Mucosa of stomach (tissue), 1 donor: Measurements from ENCODE around the gene DBT.
A peak's percentile ranks its signal among the peaks of the same experiment; 100 is the strongest.
"Not testable (repeated sequence)": the region's sequence is repeated elsewhere in the genome, so short reads cannot be mapped to it uniquely, and the experiment has no call there.

Source experiments
- H3K27me3 ChIP-seq: one replicate; pipeline ENCODE4 v1.7.0; 2013; ENCODE audit warnings: mild to moderate bottlenecking, low read length; ENCODE audit not compliant: control insufficient read depth, insufficient read depth
- H3K36me3 ChIP-seq: one replicate; pipeline ENCODE4 v1.7.0; 2013; ENCODE audit warnings: low read length; ENCODE audit not compliant: control insufficient read depth, insufficient read depth
- H3K4me1 ChIP-seq: one replicate; pipeline ENCODE4 v1.7.0; 2013; ENCODE audit warnings: mild to moderate bottlenecking, low read length; ENCODE audit not compliant: control insufficient read depth, insufficient read depth
- H3K4me3 ChIP-seq: one replicate; pipeline ENCODE4 v1.7.0; 2013; ENCODE audit warnings: low read length
- H3K9ac ChIP-seq: one replicate; pipeline ENCODE4 v1.7.0; 2013; ENCODE audit warnings: mild to moderate bottlenecking, low read length, moderate library complexity
- H3K9me3 ChIP-seq: one replicate; pipeline ENCODE4 v1.7.0; 2013; ENCODE audit warnings: mild to moderate bottlenecking, low read length, moderate library complexity; ENCODE audit not compliant: control insufficient read depth
- donor health status: Pancreatic carcinoma.

Gene DBT

DNA sequence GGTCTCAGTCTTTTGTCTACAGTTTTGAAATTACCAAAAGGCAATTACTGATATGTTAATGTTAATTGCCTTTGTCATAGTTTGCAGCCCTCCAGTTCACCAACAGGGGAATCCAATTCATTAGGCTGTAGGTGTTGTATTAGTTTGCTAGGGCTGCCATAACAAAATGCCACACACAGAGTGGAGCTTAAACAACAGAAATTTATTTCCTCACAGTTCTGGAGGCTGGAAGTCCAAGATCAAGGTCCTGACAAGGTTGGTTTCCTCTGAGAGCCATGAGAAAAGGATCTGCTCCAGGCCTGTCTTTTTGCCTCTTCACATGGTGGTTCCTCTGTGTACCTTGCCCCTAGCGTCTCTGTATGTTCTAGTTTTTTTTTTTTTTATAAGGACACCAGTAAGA is 17.6 kb upstream of the DBT start:
- Histone ChIP-seq H3K27me3 (no peaks in the 10 kb centered on the region), H3K36me3 (peaks cover 6% of the 10 kb centered on the region), H3K4me3 (peak overlapping the region; percentile 96), H3K9me3 (no peaks in the 10 kb centered on the region), H3K9ac (peak overlapping the region; percentile 99), H3K4me1 (peaks cover 9% of the 10 kb centered on the region)

GRCh38 chr1:100266741-100267140 is 17.1 kb upstream of the DBT start:
- Histone ChIP-seq H3K27me3 (no peaks in the 10 kb centered on the region), H3K9ac (peak overlapping the region; percentile 99), H3K4me1 (peaks cover 9% of the 10 kb centered on the region), H3K36me3 (peaks cover 6% of the 10 kb centered on the region), H3K9me3 (no peaks in the 10 kb centered on the region), H3K4me3 (peak overlapping the region; percentile 96)

DNA sequence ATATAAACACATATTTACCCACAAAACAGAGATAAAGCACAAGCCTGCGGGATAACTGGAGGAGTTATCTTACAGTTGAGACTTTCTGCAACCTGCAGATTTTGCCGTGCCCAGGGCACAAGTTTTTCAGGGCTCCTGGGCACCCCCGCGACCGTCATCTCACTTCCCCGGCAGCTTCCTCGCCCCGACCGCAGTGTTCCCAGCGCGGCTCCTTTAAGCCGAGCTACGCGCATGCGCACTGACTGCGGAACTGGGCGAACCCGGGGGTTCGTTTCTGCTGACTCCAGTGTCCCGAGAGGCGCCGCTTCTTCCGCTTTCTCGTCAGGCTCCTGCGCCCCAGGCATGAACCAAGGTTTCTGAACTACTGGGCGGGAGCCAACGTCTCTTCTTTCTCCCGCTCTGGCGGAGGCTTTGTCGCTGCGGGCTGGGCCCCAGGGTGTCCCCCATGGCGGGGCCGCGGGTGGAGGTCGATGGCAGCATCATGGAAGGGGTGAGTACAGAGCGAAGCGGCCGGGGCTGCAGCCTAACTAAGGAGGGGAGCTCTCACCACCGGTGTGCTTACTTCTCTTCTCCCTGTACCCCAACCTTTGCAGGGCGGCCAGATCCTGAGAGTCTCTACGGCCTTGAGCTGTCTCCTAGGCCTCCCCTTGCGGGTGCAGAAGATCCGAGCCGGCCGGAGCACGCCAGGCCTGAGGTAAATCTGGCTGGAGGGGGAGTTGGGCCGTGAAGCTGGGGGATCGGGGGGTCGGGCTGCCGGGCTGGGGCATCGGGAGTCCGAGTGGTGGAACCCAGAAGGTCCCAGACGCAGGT is 16.5 kb upstream of the DBT start, which contains the start of gene RTCA:
TSS of gene RTCA (plus strand) at position 286 of the 810 bp plus-strand sequence. CDS start at position 446, 160 bp downstream.
- H3K4me1 ChIP-seq = peaks cover 9% of the 10 kb centered on the region
- no peaks in the 10 kb centered on the region for H3K9me3 ChIP-seq
- no peaks in the 10 kb centered on the region for H3K27me3 ChIP-seq
- H3K36me3 ChIP-seq = peaks cover 6% of the 10 kb centered on the region
- H3K9ac ChIP-seq = peak within 1 kb of the TSS; percentile 99
- H3K4me3 ChIP-seq = peak within 1 kb of the TSS; percentile 96

GRCh38 chr1:100265562-100265930 is 15.9 kb upstream of the DBT start:
- H3K4me3 ChIP-seq = peak overlapping the region; percentile 96
- peak overlapping the region; percentile 99 for H3K9ac ChIP-seq
- no peaks in the 10 kb centered on the region for H3K27me3 ChIP-seq
- peaks cover 2% of the 10 kb centered on the region for H3K36me3 ChIP-seq
- no peaks in the 10 kb centered on the region for H3K9me3 ChIP-seq
- peaks cover 9% of the 10 kb centered on the region for H3K4me1 ChIP-seq

DNA sequence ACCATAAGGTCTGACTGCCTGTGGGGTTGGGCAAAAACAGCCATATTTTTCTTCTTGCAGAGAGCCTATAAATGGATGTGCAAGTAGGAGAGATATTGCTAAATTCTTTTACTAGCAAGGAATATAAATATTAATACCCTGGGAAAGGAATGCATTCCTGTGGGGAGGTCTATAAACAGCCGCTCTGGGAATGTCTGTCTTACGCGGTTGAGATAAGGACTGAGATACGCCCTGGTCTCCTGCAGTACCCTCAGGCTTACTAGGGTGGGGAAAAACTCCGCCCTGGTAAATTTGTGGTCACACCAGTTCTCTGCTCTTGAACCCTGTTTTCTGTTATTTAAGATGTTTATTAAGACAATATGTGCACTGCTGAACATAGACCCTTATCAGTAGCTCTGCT is 14.4 kb upstream of the DBT start:
- not testable (repeated sequence) for H3K4me1 ChIP-seq, H3K36me3 ChIP-seq, H3K9me3 ChIP-seq, H3K27me3 ChIP-seq, H3K4me3 ChIP-seq, H3K9ac ChIP-seq

DNA sequence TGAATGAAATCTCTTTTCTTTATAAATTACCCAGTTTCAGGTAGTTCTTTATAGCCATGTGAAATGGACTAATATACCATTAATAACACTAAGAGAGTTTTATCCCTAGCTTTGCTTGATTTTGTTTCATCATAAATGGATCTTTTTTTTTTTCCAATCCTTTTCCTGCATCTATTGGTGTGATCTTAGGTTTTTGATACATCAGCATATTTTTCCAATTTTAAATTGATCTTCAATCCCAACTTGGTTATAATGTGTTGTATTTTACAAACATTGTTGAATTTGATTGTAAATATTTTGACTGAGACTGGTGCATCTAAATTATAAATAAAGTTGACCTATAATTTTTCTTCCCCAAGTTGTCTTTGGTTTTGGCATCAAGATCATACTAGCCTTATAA is 12.1 kb upstream of the DBT start:
- no peaks in the 10 kb centered on the region for H3K36me3 ChIP-seq
- H3K9ac ChIP-seq = no peak overlapping the region
- no peaks in the 10 kb centered on the region for H3K9me3 ChIP-seq

DNA sequence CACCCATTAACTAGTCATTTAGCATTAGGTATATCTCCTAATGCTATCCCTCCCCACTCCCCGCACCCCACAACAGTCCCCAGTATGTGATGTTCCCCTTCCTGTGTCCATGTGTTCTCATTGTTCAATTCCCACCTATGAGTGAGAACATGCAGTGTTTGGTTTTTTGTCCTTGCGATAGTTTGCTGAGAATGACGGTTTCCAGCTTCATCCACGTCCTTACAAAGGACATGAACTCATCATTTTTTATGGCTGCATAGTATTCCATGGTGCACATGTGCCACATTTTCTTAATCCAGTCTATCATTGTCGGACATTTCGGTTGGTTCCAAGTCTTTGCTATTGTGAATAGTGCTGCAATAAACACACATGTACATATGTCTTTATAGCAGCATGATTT is 8.8 kb upstream of the DBT start:
- H3K36me3 ChIP-seq, H3K27me3 ChIP-seq, H3K4me1 ChIP-seq, H3K9ac ChIP-seq, H3K9me3 ChIP-seq, H3K4me3 ChIP-seq: not testable (repeated sequence)

More for the DNA sequence above, 12.1 kb upstream of the DBT start:
- Histone ChIP-seq H3K4me3 (no peak overlapping the region), H3K4me1 (no peaks in the 10 kb centered on the region), H3K27me3 (no peaks in the 10 kb centered on the region)

DNA sequence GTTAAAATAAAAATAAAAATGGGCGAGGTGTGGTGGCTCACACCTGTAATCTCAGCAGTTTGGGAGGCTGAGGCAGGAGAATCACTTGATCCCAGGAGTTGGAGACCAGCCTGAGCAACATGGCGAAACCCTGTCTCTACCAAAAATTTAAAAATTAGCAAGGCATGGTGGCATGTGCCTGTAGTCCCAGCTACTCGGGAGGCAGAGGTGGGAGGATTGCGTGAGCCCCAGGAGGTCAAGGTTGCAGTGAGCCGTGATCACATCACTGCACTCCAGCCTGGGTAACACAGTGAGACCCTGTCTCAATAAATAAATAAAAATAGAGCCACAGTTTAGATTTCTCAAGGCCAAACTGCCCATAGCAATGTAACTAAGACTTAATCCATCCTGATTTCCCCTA is 6.6 kb upstream of the DBT start:
- H3K9ac ChIP-seq, H3K9me3 ChIP-seq, H3K4me1 ChIP-seq, H3K27me3 ChIP-seq, H3K4me3 ChIP-seq, H3K36me3 ChIP-seq: not testable (repeated sequence)

DNA sequence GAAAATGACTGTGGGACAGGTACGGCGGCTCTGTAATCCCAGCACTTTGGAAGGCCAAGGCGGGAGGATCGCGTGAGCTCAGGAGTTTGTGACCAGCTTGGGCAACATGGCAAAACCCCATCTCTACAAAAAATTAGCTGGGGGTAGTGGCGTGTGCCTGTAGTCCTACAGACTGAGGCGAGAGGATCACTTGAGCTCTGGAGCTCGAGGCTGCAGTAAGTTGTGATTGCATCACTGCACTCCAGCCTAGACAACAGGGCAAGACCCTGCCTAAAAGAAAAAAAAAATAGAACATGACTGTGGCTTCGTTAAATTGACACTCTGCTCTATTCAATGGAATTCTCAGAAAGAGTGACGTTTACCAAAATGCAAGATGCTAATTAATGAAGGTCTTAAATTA is 3.9 kb upstream of the DBT start:
- Histone ChIP-seq H3K4me1 (peaks cover 5% of the 10 kb centered on the region), H3K4me3 (no peak overlapping the region), H3K9me3 (no peaks in the 10 kb centered on the region), H3K27me3 (no peaks in the 10 kb centered on the region), H3K36me3 (no peaks in the 10 kb centered on the region), H3K9ac (no peak overlapping the region)

GRCh38 chr1:100252901-100253300 is 3.3 kb upstream of the DBT start:
- no peak overlapping the region for H3K9ac ChIP-seq
- H3K27me3 ChIP-seq = no peaks in the 10 kb centered on the region
- H3K36me3 ChIP-seq = no peaks in the 10 kb centered on the region

DNA sequence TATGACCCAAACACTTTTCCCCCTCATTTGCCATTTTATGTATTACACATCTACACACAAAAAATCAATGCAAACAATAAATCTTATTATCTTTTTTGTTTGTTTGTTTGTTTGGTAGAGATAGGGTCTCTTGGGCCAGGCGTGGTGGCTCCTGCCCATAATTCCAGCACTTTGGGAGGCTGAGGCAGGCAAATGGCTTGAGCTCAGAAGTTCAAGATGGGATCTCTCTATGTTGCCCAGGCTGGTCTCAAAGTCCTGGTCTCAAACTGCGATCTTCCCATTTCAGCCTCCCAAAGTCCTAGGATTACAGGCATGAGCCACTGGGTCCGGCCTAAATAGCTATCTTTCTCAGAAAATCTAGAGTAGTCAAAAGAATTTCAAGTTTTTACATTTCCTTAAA is 1.2 kb upstream of the DBT start:
- H3K4me1 ChIP-seq = peaks cover 11% of the 10 kb centered on the region
- H3K9me3 ChIP-seq = no peaks in the 10 kb centered on the region
- H3K27me3 ChIP-seq = no peaks in the 10 kb centered on the region
- no peak overlapping the region for H3K9ac ChIP-seq
- H3K4me3 ChIP-seq = no peak overlapping the region
- H3K36me3 ChIP-seq = no peaks in the 10 kb centered on the region

More at GRCh38 chr1:100252901-100253300, 3.3 kb upstream of the DBT start:
- Histone ChIP-seq H3K9me3 (no peaks in the 10 kb centered on the region), H3K4me3 (no peak overlapping the region), H3K4me1 (peaks cover 5% of the 10 kb centered on the region)

DNA sequence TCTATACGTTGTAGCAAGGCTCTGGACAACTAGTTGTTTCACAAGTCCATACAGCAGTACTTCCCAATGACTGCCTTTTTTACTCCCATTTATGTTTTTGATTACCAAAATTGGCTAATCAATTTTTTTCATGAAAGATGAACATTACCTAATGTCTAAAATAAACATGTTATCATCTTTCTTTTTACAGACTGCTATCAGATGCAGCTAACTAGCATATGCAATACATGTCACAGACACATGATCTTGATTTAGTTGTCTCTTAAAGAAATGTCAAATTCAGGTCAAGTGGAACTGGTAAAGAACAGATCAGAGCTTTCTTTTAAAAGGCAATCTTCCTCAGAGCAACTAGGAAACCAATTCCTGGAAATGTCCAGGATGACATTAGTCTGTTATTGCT is 630 bp upstream of the DBT start:
- no peaks in the 10 kb centered on the region for H3K27me3 ChIP-seq
- H3K9ac ChIP-seq = peak overlapping the region; percentile 85
- peaks cover 11% of the 10 kb centered on the region for H3K4me1 ChIP-seq
- H3K4me3 ChIP-seq = peak overlapping the region; percentile 84
- no peaks in the 10 kb centered on the region for H3K9me3 ChIP-seq
- no peaks in the 10 kb centered on the region for H3K36me3 ChIP-seq

DNA sequence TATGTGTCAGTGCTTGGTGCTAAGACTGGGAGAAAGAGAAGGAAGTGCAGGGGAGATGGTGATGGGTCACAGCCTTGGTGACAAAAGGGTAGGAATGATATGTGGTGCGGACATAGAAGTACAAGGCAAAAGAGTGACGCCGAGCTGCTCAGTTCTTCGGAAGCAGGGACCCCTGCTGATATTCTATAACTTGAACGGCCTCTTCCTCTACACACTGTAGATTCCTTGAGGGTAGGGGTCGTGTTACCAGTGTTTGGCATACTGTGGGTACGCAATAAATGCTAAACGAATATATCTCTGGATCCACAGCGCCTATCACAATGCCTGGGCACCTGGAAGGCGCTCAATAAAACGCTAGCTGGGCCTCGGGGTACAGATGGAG is 488 bp downstream of the DBT start:
- H3K4me3 ChIP-seq = peak overlapping the region; percentile 84
- H3K9me3 ChIP-seq = no peaks in the 10 kb centered on the region
- H3K9ac ChIP-seq = peak overlapping the region; percentile 85
- H3K4me1 ChIP-seq = peaks cover 11% of the 10 kb centered on the region
- no peaks in the 10 kb centered on the region for H3K27me3 ChIP-seq
- no peaks in the 10 kb centered on the region for H3K36me3 ChIP-seq
